OCI-LY7 (cell line): ENCODE data around the gene APOF.

Experiments used
- EZH2phosphoT487 ChIP-seq: fragments of 200-600 bp; sonication (generic); IDR thresholded peaks from 2 replicates; pipeline ENCODE4 v1.6.1; 2018; ENCODE audit warnings: low read depth, borderline replicate concordance, mild to moderate bottlenecking, mixed run types, antibody characterized with exemption, low read length, moderate library complexity, mixed read lengths
- TF ChIP-seq, protein P1 (sequence below): fragments of 200-600 bp; sonication (generic); conservative IDR thresholded peaks from 2 replicates; pipeline ENCODE4 v1.5.1; 2014; ENCODE audit warnings: mild to moderate bottlenecking, antibody characterized with exemption, low read length, moderate library complexity, mixed read lengths

- TF ChIP-seq, protein P1, sequence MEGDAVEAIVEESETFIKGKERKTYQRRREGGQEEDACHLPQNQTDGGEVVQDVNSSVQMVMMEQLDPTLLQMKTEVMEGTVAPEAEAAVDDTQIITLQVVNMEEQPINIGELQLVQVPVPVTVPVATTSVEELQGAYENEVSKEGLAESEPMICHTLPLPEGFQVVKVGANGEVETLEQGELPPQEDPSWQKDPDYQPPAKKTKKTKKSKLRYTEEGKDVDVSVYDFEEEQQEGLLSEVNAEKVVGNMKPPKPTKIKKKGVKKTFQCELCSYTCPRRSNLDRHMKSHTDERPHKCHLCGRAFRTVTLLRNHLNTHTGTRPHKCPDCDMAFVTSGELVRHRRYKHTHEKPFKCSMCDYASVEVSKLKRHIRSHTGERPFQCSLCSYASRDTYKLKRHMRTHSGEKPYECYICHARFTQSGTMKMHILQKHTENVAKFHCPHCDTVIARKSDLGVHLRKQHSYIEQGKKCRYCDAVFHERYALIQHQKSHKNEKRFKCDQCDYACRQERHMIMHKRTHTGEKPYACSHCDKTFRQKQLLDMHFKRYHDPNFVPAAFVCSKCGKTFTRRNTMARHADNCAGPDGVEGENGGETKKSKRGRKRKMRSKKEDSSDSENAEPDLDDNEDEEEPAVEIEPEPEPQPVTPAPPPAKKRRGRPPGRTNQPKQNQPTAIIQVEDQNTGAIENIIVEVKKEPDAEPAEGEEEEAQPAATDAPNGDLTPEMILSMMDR: no peak
- no peak for TF ChIP-seq EZH2phosphoT487
Measured at GRCh38 chr12:56321027-56321426, 41.6 kb downstream of the APOF start.
